HG02973 (cell line): ENCODE data around the gene OSTC.

ENCODE experiments used
- ATAC-seq: cut with Tn5 transposase; IDR thresholded peaks from one replicate; pipeline ENCODE4 v1.9.1; 2021; ENCODE audit warnings: moderate library complexity; ENCODE audit not compliant: unreplicated experiment

OSTC gene

DNA sequence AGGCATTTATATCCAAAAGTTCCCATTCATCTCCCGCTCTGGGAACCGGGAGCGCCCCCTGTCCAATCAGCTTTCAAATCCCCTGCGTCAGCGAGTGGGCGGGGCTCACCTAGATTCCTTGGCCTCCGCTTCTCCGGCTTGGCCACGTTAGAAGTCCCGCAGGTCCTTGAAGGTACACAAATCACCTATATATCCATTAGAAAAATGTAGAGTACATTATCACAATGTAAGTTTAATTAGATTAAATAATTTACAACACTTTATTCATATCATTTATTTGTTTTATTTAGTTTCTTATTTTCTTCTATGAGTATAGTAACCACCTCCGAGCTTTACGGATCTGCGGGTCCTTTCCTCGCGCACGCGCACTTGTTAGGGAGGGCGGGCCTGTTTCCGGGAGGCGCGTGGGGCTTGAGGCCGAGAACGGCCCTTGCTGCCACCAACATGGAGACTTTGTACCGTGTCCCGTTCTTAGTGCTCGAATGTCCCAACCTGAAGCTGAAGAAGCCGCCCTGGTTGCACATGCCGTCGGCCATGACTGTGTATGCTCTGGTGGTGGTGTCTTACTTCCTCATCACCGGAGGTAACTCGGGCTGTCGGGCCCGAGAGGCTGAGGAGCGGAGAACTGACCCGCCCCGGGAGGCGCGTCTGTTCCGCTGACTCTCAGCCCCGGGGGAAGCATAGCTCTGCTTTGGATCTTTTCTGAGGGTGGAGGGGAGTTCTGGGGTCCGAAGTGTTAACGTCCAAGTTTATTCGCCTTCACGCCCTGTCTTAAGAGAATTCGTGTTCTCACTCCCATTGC, at the start of gene OSTC:
TSS of gene OSTC (plus strand) at position 388 of the 802 bp plus-strand sequence. CDS start at position 445, 57 bp downstream.
- ATAC-seq = peak; percentile 82

DNA sequence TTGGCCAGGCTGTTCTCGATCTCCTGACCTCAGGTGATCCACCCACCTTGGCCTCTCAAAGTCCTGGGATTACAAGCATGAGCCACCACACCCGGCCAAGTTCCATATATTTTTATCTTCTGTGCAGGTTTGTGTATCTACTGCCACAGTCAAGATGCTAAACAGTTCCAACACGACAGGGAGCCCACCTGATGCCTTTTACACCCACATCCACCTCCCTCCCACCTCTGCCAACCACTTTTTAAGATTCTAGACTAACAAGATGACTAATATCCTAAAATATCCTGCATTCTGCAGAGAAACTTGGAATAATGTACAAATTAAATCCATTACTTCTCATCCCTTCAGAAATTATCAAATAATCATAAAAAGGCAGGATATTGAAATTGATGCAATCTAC, 49.3 kb upstream of the OSTC start:
- no peak for ATAC-seq

DNA sequence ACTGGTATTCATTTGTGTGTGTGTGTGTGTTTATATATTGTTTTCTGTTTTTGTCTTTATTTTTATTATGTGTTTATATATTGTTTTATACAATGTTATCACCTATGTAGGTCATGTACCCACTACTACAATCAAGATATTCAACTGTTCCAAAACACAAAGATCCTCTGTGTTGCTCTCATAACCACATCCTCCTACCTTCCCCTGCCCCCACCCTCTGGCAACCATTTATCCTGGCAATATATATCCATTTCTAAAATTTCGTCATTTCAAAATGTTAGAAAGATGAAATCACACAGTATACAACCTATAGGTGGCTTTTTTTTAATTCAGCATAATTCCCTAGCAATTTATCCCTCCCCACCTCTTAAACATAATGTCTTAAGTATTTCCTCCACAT, 48.9 kb upstream of the OSTC start:
- no peak for ATAC-seq

DNA sequence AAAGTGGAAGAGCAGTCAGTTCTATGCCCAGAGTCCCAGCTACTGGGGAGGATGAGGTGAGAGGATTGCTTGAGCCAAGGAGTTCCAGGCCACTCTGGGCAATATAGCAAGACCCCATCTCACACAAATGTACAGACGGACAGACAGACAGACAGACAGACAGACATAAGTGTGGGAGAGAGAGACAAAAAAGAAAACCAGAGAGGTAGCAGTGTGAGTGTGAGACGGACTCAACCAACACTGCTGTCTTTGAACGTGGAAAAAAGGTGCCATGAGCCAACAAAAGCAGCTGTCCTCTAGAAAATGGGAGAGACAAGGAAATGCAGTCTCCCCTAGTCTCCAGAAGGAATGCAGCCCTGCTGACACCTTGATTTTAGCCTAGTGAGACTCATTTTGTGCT, 48.2 kb upstream of the OSTC start:
- no peak for ATAC-seq

DNA sequence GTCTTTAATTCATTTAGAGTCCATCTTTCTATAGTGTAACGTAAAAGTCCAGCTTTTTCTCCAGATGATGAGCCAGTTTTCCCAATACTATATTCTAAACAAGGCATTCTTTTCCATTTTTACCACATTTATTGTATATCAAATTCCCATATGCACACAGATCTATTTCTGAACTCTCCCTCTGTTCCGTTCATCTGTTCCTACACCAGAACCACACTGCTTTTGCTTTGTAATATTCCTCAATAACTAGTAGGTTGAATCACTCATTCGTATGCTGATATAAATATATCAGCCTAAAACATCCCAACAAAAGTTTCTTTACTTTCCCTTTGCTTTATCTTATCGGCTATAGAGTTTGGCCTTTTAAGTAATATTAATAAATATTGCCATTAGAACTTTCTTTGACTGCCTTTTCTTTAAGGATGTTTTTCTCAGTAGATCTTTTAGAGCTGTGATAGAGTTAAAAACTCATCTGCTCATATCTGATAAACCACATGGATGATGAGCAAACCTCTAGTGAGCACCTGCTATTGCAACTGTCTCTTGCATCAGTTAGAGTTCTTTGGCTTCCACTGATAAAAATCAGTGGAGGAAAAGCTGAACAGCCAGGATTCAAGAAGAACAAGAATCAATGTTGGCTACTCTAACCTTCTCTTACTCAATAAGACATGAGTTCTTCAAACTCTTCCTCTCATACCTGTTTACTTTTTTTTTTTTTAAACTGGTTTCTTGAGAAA, 43.2 kb upstream of the OSTC start:
- no peak for ATAC-seq

DNA sequence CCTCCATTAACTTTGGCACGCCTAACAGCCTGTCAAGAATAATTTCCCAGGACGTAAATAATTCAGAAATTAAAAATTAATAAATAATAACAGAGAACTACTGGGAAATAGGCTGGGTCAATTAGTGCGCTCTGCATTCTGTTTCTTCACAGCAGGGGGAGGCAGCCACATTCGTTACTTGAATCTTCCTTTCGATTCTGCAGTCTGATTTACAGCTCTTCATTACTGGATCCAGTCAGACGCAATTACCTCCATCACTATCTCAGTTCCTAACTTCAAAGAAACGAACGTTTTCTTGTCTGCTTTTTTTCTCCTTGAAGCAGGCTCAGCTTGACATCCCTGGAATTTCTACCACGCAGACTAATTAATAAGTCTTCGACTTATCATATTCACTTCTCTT, 39.0 kb upstream of the OSTC start:
- no peak for ATAC-seq

DNA sequence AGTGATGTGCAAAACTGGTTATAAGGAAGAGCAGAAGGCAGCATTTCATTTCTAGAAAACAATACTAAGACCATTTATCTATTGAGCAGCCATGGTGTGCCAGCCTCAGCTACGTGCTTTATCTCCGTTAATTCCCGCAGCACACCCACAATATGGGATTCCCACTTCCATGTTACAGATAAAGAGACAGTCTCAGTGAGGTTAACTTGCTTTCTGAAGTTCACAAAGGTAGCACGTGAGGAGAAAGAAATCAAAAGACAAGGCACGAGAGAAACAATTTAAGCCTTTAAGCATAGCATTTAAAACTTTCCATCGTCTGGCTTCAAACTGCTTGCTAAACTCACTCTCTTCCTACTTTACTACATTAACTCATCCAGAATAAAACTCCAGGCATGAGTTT, 38.0 kb upstream of the OSTC start:
- ATAC-seq = no peak

DNA sequence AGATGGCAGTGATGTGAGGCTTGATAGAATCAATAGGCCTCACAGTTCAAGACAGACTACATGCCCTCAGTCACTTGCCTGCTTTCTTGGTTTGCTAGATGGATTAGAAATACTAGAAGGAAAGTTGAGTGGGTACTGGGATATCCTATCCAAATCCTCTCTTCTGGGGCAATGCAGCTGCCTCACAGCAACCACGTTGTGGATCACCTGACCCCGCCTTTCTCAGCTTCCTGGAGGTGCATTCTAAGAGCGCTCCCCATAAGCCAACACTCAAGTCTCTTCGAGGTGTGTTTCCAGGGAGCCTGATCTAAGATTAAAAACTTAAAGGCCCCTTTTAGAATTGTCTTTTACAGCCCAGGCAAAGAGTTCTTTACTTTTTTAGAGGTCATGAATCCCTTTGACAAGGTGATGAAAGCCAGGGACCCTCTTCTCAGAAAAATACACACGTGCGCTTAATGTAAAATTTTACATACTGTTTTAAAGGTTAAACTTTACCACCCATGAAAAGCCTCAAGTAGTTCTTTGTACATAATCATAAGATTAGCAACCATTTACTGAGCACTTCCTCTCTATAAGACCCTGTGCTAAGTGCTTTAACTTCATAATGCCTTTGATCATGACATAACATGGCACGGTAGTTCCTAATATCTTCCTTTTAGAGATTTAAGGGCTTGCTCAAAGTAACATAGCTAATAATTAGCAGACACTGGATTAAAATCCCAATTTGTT, 30.9 kb upstream of the OSTC start:
- ATAC-seq = no peak

DNA sequence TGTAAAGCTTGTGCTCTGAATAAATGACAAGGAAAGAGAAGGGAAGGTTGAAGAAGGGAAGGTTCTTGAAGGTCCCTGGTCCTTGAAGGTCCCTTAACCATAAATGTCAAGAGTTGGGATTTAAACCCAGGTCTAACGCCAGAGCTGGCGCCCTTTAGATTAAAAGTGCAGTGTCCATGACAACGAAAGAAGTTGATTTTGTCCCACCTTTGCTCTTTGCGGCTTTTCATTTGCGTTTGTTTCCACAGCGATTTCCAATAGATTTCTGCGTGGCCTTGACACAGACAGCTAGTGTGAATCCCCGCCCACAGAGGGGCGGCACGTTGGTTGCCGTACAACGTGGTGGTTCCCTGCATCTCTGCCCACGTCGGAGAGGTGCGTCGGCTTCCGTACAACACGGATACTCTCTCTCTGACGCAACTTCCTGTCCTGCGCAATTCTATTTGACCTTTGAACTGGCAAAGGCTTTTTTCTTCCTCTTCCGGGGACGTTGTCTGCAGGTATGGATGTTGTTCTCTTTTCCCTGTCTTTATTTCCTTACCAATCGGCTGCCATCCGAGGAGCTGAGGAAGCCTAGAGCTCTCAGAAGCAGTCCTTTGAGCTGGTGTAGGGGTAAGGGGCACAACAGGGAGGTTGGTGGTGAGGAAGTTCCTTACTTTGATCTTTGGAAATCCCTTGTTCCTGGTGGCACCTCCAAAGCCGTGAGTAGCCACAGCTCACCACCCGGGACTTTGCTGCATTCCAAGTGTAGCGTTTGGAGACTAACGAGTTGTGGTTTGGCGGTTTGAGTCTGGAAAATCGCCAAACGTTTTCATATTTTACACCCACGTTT, 30.1 kb upstream of the OSTC start, which contains the start of gene RPL34:
TSS of gene RPL34 (plus strand) at position 476 of the 832 bp plus-strand sequence. CDS start 1,384 bp downstream, outside the sequence.
- peak; percentile 100 for ATAC-seq

DNA sequence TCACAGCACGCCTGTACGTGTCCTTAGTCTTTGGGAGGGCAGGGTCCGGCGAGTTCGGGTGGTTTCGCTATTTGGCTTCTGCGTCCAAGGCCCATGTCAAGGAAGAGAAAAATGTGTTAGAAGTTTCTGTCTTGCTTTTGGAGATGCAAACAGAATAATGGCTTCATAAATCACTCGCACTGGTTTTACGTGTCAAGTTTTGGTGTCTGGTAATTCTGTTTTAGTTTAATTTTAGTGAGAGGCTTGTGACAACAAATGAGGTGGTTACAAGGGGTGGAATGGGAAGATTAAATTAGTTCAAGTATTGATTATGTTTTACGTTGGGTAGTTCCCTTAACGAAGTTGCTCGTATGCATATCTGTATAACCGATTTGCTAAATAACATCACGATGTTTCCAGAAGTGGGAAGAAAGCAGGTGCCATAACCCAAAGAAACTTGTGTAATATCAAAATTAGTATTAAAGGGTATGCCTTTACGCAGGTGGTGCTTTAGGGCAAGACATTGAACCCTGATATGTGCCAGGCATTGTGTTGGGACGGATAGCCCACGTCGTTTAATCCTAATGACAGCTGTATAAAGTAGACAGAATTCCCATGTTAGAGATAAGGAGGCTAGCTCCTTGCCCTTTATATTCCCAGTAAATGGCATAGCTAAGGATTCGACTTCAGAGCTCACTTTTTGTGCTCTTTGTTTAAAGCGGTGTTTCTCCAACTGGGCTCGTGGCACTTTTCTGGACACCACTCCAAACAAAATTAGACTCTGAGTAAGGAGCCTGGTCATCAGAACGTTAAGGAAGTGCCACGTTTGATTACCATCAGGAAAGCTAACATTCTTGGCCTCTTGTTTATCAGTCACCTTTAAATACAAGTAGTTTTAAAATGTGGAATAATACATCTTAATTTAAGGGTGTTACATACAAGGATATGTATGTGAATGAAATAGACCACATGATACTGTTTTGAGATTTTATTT, 29.2 kb upstream of the OSTC start:
- ATAC-seq = no peak

DNA sequence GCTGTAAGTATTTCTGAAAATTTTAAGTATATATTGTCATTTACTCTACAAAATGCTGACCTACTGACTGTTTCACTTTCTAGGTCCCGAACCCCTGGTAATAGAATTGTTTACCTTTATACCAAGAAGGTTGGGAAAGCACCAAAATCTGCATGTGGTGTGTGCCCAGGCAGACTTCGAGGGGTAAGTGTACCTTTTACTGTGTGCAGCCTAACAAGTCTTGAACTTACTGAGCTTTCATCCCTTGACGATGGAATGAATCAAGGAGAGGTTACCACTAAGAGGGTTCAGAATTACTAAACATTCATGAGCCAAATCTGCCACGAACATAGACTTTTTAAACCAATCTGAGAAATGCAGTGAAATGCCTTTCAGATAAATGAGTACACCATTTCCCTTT, 28.4 kb upstream of the OSTC start:
- ATAC-seq = no peak

DNA sequence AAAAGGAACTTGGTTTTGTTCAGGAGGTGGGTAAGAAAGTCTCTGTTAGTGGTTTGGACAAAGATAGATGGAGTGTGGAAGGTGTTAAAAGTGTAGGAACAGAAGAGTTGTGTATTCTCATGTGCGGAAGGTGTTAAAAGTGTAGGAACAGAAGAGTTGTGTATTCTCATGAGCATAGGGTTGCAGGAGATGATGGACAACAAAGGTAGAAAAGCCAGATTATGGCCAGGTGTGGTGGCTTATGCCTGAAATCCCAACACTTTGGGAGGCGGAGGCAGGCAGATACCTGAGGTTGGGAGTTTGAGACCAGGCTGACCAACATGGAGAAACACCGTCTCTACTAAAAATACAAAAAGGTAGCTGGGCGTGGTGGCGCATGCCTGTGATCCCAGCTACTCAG, 27.6 kb upstream of the OSTC start:
- no peak for ATAC-seq

DNA sequence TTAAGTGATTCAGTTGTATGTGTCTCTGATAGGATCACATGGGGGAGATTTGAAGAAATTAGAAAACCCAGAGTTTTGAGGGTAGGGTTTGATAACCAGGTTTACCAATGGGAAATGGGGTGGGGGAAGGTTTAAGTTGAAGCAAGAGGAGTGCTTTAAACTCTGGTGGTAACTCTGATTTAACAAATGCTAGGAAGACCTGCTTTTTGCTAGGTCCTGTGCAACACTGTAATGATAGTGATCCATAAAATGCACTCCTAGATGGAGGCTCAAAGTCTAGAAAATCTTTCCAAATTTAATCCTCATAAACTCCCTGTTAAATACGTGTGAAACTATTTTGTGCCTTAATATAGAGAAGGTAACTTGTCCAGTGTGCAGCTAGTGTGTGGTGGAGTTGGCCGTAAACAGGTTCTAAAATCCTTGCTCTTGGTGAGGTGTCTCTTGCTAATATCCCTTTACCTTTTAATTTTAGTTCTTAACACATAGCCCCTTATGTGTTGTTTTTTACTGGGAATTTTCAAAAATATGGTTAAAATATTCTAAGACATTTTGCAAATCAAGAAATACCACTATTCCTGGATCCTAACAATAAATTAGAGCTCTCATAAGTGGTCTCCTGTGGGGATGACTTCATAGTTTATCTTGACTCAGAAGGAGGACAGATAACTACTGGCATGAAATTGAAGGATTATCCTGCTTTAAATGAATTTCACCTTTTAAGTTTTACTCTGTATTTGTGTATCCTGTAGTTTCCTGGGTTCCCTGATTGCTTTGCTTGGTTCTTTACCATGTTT, 25.9 kb upstream of the OSTC start:
- ATAC-seq = no peak

DNA sequence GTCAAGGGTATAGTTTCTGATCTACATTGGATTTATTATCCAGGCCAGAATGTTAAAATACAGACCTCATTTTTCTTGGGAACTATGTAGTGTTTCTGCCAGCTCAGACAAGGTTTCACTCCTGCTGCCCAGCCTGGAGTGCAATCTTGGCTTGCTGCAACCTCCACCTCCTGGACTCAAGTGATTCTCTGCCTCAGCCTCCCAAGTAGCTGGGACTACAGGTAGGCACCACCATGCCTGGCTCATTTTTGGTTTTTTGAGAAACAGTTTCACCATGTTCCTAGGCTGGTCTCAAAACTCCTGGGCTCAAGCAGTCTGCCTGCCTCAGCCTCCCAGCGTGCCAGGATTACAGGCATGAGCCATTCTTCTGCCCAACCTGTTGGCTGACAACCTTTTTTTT, 24.3 kb upstream of the OSTC start:
- no peak for ATAC-seq

DNA sequence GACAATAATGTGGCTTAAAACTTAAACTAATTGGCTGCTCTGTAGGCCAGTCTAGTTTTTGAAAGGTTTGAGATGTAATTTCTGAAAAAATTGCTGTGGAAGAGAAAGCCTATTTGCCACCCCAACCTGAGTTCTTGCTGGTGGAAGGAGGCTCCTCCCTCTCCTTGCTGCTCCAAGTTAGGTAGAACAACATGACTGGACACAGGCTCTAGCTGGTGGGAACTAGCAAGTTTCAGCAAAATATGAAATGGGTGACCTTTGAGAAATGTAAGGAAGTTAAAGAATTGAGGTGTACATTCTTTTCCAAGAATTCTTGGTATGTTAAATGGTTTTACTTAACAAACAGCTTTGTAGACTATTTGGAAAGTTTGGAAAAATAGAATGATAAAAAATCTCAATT, 22.0 kb upstream of the OSTC start:
- ATAC-seq = no peak

DNA sequence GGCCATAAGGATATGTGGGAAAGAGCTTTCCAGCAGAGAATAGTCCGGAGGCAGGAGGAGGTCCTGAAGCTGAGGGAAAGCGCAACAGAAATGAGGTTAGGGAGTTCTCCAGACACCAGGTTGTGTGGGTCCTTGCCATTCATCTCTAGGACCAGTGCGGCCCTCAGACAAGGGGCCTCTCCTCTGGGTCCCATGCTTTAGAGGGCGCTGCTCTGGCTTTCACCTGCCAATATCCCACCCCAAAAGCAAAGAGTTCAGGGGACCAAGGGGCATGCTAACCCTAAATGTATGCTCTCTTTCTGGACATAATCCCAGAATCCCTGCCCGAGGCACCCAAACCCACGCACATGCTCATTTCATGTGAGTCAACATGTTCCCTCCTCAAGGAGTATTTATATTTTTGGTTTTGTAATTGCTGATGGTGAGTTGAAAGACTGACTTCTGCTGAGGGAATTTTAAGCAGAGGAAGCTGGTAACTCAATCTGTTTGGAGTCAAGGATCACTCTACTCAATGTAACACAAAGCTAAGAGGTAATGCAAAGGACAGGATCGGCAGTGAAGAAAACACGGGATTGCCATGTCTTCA, 15.2 kb upstream of the OSTC start:
- no peak for ATAC-seq

DNA sequence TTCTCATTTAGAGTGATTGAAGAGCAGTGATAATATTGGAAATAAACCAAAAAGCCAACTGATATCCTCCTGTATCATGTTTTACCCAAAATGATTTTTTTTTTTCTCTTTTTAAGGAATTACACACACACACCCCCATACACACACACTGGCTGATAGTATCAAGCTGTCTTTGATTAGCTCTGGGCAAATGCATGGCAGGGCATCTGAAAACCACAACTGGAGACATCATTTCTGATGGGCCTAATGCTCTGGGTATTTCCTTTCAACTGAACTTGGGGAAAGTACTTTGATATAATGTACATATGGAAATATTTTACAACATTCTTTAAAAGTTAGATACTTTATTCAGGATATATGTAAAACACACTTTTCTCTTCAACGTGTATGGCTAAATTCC, 14.2 kb upstream of the OSTC start:
- ATAC-seq = no peak

DNA sequence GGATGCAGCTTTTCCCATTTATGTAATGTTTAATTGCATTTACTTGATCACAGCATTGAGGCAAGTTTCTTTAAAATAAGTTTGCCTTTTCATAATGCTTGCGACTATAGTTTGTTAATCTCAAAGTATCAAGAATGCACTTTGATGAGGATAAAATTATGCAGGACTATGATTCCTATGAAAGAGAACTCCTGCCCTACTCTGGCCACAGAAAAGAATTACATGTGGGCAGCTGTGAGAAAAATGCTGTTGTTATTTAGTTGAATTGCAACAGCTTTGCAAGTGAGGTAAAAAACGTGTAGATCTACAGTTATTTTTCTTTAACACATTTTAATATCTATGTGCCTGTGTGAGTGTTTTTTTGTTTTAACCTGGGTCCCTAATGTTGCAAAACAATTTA, 12.5 kb upstream of the OSTC start:
- ATAC-seq = no peak
